NOMO-1 treated with dmso at 0.1 percent for 144 hours (cell line): ENCODE results near the gene SSPN.
"Not testable (repeated sequence)": the region's sequence is repeated elsewhere in the genome, so short reads cannot be mapped to it uniquely, and the experiment has no call there.

ENCODE experiments used
- DNase-seq: peaks from one replicate; lab custom pipeline; 2025; ENCODE audit not compliant: unreplicated experiment; lab: John Stamatoyannopoulos, UW

The SSPN gene

GRCh38 chr12:26227361-26227745, 32.0 kb downstream of the SSPN start:
- DNase-seq: no peak

DNA sequence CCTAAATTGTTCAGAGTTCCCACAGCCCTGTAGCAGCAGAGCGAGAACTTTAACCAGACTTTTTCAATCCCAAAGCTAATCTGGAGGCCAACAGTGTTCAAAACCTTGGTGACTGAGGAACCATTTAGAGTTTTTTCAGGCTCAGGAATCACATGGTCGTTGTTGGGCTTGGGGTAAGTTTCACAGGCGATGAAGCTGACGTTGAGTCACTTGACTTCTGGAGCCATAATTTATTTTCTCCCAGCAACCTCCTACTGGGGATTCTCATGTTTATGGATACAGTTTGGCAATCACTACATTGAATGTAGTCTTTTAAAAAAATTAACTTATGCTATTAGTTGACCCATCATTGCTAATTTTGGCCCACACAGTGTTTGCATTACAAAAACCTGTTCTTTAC, 34.5 kb downstream of the SSPN start:
- no peak for DNase-seq

DNA sequence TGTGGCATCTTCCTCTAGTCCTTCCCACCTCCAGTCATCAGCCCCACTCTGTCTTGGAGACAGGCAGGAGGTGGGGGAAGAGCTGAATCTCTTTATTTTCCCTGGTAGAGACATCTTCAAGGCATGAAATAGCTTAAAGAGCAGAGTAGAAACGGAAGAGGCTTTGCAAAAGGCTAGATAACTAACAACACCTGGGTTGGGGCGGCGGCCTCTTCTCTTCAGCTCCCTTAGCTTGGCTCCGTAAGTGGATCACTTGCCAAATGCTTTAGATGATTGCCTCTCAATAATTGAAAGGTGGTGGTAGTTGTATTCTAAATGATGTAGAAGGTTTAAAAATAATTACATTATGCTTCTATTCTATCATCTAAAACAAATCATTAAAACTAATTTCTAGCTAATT, 36.1 kb downstream of the SSPN start:
- no peak for DNase-seq

GRCh38 chr12:26231921-26232320, 36.5 kb downstream of the SSPN start:
- no peak for DNase-seq

GRCh38 chr12:26233631-26234030, 38.3 kb downstream of the SSPN start:
- DNase-seq: no peak

- DNase-seq: not testable (repeated sequence)
Measured at GRCh38 chr12:26235465-26235864, 40.1 kb downstream of the SSPN start.

DNA sequence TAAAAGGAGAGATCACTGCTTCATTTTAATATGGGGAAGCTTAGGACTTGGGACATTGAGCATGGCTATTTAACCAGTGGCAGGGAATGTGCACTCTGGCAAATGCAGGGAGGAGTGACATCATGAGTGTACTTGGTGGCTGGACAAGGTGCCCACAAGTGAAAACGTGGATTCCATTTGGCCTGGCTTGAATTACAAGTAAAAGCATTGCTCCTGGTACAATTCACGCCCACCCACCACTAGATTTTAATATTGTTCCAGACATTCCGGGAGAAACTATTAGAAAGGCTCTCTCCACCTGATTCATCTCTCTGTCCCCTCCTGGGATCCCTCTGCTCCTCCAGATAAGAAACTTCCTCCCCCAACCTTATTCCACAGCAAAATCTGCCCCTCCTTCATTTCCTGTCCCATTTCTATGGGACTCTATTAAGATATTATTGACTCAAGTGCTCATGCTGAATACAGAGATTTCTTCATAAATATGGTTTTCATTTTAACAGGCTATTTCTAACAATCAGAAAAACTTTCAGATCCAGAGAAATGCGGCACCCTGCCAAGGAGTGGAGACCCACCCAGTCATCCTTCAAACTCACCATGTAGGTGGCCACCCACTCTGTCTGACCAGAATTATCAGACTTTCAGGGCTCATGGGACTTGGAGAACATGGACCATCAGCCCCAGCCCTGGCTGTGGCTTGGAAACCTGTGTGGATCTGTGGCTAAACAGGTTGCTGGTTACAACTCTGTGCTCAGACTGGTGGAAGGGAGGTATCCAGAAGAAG, 43.2 kb downstream of the SSPN start:
- DNase-seq: no peak

GRCh38 chr12:26239122-26239851, 43.9 kb downstream of the SSPN start:
- no peak for DNase-seq

GRCh38 chr12:26239852-26240815, 44.8 kb downstream of the SSPN start:
- DNase-seq: no peak

- no peak for DNase-seq
Measured at GRCh38 chr12:26241080-26241479, 45.7 kb downstream of the SSPN start.

DNA sequence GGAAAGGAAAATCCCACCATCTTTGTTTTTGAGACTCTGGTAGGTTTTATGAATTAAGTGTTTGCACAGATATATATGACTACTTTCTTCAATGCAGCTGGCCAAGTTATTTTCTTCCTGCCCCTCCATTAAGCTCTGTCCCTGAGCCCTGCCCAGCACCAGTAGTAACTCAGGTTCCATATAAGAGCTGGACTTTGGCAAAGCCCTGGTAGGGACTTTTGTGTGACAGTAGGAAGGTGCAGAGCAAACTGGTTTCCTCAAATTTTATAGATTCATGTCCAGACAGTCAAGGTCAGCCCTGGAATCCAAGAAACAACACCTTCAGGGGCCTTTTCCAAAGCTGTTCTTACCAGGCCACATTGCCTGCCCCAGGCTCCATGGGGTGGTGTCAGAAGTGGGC, 47.3 kb downstream of the SSPN start:
- DNase-seq: no peak

DNA sequence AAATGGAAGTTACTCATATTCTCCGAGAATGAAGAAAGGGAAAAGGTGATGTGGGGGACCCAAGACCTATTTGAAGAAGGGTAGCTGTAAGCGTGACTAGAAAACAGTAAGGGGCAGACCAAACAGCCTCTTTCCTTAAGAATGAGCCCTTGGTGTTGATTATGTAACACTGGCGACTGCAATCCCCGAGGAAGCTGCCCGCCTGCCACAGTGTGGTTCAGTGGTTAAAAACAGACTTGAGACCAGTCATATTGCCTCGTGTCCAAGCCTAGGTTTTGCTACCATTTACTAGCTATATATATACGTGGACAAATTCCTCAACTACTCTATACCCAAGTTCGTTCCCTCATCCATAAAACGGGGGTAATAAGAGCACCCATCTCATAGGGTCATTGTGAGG, 49.1 kb downstream of the SSPN start:
- no peak for DNase-seq

- DNase-seq: no peak
Measured at GRCh38 chr12:26245175-26245942, 50.0 kb downstream of the SSPN start.

GRCh38 chr12:26246483-26247164, 51.3 kb downstream of the SSPN start:
- no peak for DNase-seq

DNA sequence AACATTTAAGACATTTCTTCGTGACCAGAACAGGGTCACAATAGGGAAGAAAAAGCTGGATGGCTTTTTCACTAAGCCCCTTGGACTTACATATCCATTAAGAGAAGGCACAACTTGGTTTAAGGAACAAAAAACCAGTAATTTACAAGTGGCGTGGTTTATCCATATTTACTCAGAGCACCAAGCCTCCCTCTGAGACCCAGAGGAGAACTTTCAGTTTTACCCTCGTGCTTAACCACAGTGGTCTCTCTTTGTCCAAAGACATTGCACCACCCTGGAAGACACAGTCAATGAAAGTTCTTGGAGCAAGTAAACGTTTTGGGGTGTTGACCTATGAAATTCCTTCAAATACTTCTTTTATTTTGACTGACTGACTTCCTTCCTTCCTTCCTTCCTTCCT, 52.5 kb downstream of the SSPN start:
- DNase-seq: no peak

DNA sequence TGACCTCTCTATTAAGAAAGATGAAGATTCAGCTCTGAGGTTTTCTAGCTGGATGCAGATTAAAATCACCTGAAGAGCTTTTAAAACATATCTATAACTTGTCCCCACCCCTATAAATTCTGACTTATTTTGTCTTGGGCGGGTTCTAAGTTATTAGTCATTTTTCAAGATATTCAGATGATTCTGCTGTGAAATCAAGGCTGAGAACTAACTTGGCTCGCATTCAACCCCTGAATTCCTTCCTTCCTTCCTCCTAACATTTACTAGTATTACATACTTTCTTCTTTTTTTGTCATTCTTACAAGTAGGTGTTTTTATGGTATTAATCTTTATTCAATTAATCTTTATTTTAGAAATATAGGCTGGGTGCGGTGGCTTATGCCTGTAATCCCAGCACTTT, 55.4 kb downstream of the SSPN start:
- DNase-seq: no peak

DNA sequence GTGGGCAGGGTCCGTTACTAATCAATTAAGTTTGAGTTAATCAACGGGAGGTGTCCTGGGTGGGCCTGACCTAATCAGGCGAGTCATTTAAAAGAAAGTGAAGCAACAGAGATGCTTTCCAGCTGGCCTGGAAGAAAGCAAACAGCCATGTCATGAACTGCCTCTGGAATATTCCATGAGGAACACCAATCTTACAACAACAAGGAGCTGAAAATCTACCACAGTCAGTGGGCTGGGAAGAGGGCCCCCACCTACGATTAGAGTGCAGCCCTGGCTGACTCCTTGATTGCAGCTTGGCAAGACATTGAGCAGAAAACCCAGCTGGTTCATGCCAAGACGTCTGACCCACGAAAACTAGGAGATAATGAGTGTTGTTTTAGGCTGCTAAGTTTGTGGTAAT, 56.2 kb downstream of the SSPN start:
- DNase-seq: no peak

- no peak for DNase-seq
Measured at GRCh38 chr12:26252946-26253345, 57.6 kb downstream of the SSPN start.

DNA sequence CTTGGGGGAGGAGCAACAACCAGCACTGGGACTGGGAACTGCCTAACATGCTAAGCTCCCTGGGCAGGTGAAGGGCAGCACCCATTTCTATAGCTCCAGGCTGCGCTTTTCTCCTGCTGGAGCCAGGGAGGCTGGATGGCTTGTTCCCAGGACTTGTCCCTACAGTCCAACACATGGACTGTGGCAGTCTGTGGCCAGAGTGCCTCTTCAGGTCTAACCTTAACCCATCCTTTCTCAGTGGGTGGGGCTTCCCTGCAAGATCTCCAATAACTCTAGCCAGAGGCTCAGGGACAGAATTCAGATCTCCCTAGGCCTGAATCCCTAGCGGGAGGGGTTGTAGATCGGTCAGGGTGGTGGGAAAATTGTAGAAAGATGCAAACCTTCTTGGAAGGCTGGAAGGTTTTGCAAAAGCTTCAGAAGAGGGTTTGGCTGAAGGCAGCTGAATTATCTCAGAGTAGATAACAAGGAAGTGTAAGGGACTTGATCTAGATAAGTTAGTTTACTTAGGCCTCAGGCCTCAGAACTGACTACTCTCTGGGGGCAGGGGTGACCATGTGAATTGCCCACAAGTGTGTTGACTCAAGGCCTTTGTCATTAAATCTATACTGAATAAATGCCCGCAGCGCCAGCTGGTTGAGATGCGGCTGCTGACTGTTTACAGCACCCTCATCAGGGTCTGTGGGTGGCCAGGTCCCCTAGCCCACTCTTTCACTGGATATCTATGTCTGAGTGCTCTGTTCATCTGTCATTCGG, 60.7 kb downstream of the SSPN start:
- DNase-seq: no peak
